H9 (cell line): ENCODE data around the gene TRMT44. TPM values are rescaled to one million over a fixed set of nuclear protein-coding genes. Genes with fewer than 3 reads are reported as not detected.

Source experiments
- DNase-seq: peaks from one replicate; pipeline ENCODE4 v3.0.0-alpha.2; 2017
- H2AFZ ChIP-seq: one replicate; pipeline ENCODE4 v1.6.1; 2013; ENCODE audit warnings: mild to moderate bottlenecking, low read length, control low read depth, moderate library complexity
- H2AK5ac ChIP-seq: 2 replicates; pipeline ENCODE4 v1.6.1; 2013; ENCODE audit warnings: low read length, control low read depth, mixed read lengths; ENCODE audit not compliant: insufficient read length
- H2BK120ac ChIP-seq: one replicate; pipeline ENCODE4 v1.6.1; 2013; ENCODE audit warnings: low read depth, mild to moderate bottlenecking, low read length, control low read depth, inconsistent platforms; ENCODE audit not compliant: poor library complexity, severe bottlenecking
- H2BK12ac ChIP-seq: 2 replicates; pipeline ENCODE4 v1.6.1; 2013; ENCODE audit warnings: low read length, control low read depth, mixed read lengths, low read depth; ENCODE audit not compliant: insufficient read length
- H2BK15ac ChIP-seq: 2 replicates; pipeline ENCODE4 v1.6.1; 2013; ENCODE audit warnings: low read depth, low read length, control low read depth
- H2BK20ac ChIP-seq: one replicate; pipeline ENCODE4 v1.6.1; 2013; ENCODE audit warnings: low read depth, mild to moderate bottlenecking, low read length, control low read depth, inconsistent platforms; ENCODE audit not compliant: poor library complexity, severe bottlenecking
- H2BK5ac ChIP-seq: 2 replicates; pipeline ENCODE4 v1.6.1; 2013; ENCODE audit warnings: low read length, control low read depth, mixed read lengths; ENCODE audit not compliant: insufficient read length
- H3K14ac ChIP-seq: 2 replicates; pipeline ENCODE4 v1.6.1; 2013; ENCODE audit warnings: low read length, control low read depth; ENCODE audit not compliant: insufficient read depth
- H3K18ac ChIP-seq: 2 replicates; pipeline ENCODE4 v1.6.1; 2013; ENCODE audit warnings: low read depth, mild to moderate bottlenecking, mixed read lengths, low read length, control low read depth; ENCODE audit not compliant: insufficient read length
- H3K23ac ChIP-seq: 2 replicates; pipeline ENCODE4 v1.6.1; 2013; ENCODE audit warnings: low read length, control low read depth, mixed read lengths, low read depth; ENCODE audit not compliant: insufficient read length
- H3K23me2 ChIP-seq: 2 replicates; pipeline ENCODE4 v1.6.1; 2013; ENCODE audit warnings: low read depth, mild to moderate bottlenecking, mixed read lengths, low read length, control low read depth; ENCODE audit not compliant: insufficient read length, poor library complexity, severe bottlenecking
- H3K27ac ChIP-seq: 2 replicates; pipeline ENCODE4 v1.5.1; 2013; ENCODE audit warnings: low read length, control low read depth, mixed read lengths, low read depth; ENCODE audit not compliant: insufficient read length
- H3K27me3 ChIP-seq: 2 replicates; pipeline ENCODE4 v1.6.1; 2013; ENCODE audit warnings: low read length, control low read depth, inconsistent platforms; ENCODE audit not compliant: insufficient read depth
- H3K4ac ChIP-seq: 2 replicates; pipeline ENCODE4 v1.6.1; 2013; ENCODE audit warnings: low read depth, mild to moderate bottlenecking, control low read depth, inconsistent platforms, low read length, moderate library complexity
- H3K4me1 ChIP-seq: 2 replicates; pipeline ENCODE4 v1.6.1; 2013; ENCODE audit warnings: low read length, control low read depth, inconsistent platforms; ENCODE audit not compliant: insufficient read depth
- H3K4me2 ChIP-seq: 2 replicates; pipeline ENCODE4 v1.6.1; 2013; ENCODE audit warnings: low read length, control low read depth, mixed read lengths; ENCODE audit not compliant: insufficient read length, insufficient read depth
- H3K56ac ChIP-seq: 2 replicates; pipeline ENCODE4 v1.6.1; 2013; ENCODE audit warnings: low read depth, mild to moderate bottlenecking, mixed read lengths, low read length, control low read depth; ENCODE audit not compliant: insufficient read length
- H3K79me1 ChIP-seq: 2 replicates; pipeline ENCODE4 v1.6.1; 2013; ENCODE audit warnings: low read depth, mild to moderate bottlenecking, moderate library complexity, low read length, control low read depth, inconsistent platforms; ENCODE audit not compliant: insufficient read depth, poor library complexity, severe bottlenecking
- H3K79me2 ChIP-seq: 2 replicates; pipeline ENCODE4 v1.6.1; 2013; ENCODE audit warnings: low read length, control low read depth, inconsistent platforms; ENCODE audit not compliant: insufficient read depth
- H3K9ac ChIP-seq: 2 replicates; pipeline ENCODE4 v1.6.1; 2013; ENCODE audit warnings: low read length, control low read depth, mixed read lengths; ENCODE audit not compliant: insufficient read length; ENCODE audit errors: extremely low read depth
- H3K9me3 ChIP-seq: one replicate; pipeline ENCODE4 v1.6.1; 2013; ENCODE audit warnings: low read depth, low read length, inconsistent platforms; ENCODE audit not compliant: control insufficient read depth
- H3T11ph ChIP-seq: one replicate; pipeline ENCODE4 v1.6.1; 2013; ENCODE audit warnings: mild to moderate bottlenecking, low read length, control low read depth, inconsistent platforms
- H4K20me1 ChIP-seq: one replicate; pipeline ENCODE4 v1.6.1; 2013; ENCODE audit not compliant: control insufficient read depth, insufficient read length, insufficient read depth
- H4K5ac ChIP-seq: 2 replicates; pipeline ENCODE4 v1.6.1; 2013; ENCODE audit warnings: low read depth, mild to moderate bottlenecking, mixed read lengths, low read length, control low read depth; ENCODE audit not compliant: insufficient read length
- H4K8ac ChIP-seq: replicated peaks from 2 replicates; pipeline ENCODE4 v1.6.1; 2013; ENCODE audit warnings: low read length, control low read depth, mixed read lengths, low read depth; ENCODE audit not compliant: insufficient read length
- H4K91ac ChIP-seq: 2 replicates; pipeline ENCODE4 v1.6.1; 2013; ENCODE audit warnings: low read depth, mild to moderate bottlenecking, moderate library complexity, mixed read lengths, low read length, control low read depth; ENCODE audit not compliant: insufficient read length
- H3K27ac Mint-ChIP-seq, 3 experiments: 2 replicates in 2 of 3; 3 replicates in 1 of 3; pipeline ENCODE4 v1.8.0; 2020 to 2021; ENCODE audit warnings: mixed read lengths in 3 of 3, mild to moderate bottlenecking in 1 of 3, moderate library complexity in 1 of 3
- H3K27me3 Mint-ChIP-seq: 2 replicates; pipeline ENCODE4 v1.8.0; 2021; ENCODE audit warnings: low read depth, mild to moderate bottlenecking, moderate library complexity, mixed read lengths
- H3K36me3 Mint-ChIP-seq, 3 experiments: 2 replicates in 2 of 3; 3 replicates in 1 of 3; pipeline ENCODE4 v1.8.0; 2020 to 2021; ENCODE audit warnings: low read depth in 3 of 3, mixed read lengths in 3 of 3; ENCODE audit not compliant: insufficient read depth in 1 of 3
- H3K4me1 Mint-ChIP-seq, 2 experiments: 2 replicates each; pipeline ENCODE4 v1.8.0; 2020; ENCODE audit warnings: mixed read lengths in 2 of 2
- H3K4me3 Mint-ChIP-seq, 2 experiments: 2 replicates in 1 of 2; 3 replicates in 1 of 2; pipeline ENCODE4 v1.8.0; 2020 to 2021; ENCODE audit warnings: mild to moderate bottlenecking in 2 of 2, mixed read lengths in 2 of 2, moderate library complexity in 1 of 2
- H3K9me3 Mint-ChIP-seq, 2 experiments: 2 replicates in 1 of 2; 3 replicates in 1 of 2; pipeline ENCODE4 v1.8.0; 2020; ENCODE audit warnings: mild to moderate bottlenecking in 2 of 2, mixed read lengths in 2 of 2, moderate library complexity in 1 of 2
- WGBS: extraction: QIAGEN DNeasy Blood & Tissue Kit; methylation state at CpG from one replicate; pipeline ENCODE4 v1.1.7; 2013; ENCODE audit warnings: missing lambda C conversion rate, low lambda C conversion rate, mixed read lengths; ENCODE audit not compliant: insufficient read length; ENCODE audit errors: extremely low coverage; 5-methylcytosine and 5-hydroxymethylcytosine counted together
- total RNA-seq: library from RNA; stranded (reverse); gene quantifications from 2 replicates; pipeline ENCODE4 v1.2.1, GENCODE V29; 2021
- TF ChIP-seq, protein P1 (sequence below): fragments of 200-600 bp; sonication (generic); conservative IDR thresholded peaks from 3 replicates; pipeline ENCODE4 v1.8.0; 2021; ENCODE audit warnings: antibody characterized with exemption, mild to moderate bottlenecking

The TRMT44 gene
- total RNA-seq, 1 experiment from 2014 or later: 22.8 TPM

DNA sequence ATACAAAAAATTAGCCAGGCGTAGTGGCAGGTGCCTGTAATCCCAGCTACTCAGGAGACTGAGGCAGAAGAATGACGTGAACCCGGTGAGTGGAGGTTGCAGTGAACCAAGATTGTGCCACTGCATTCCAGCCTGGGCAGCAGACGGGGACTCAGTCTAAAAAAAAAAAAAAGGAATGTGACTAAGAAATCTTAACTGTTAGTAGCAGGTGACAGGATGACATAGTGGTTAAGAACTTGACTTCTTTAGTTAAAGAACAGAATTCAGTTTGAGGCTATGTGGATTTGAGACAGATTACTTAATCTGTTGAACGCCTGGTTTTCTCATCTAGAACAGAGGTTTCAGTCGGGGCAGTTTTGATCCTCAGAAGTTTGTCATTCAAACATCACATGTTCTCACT is 3.2 kb downstream of the TRMT44 start:
- Histone ChIP-seq H3K9ac (no peak overlapping the region), H2BK20ac (no peak overlapping the region), H3K14ac (no peak overlapping the region), H3K9me3 (no peaks in the 10 kb centered on the region), H4K91ac (no peak overlapping the region), H3K23me2 (peaks cover 6% of the 10 kb centered on the region), H2BK12ac (no peak overlapping the region), H3K79me2 (peaks cover 18% of the 10 kb centered on the region; the same call in 1 of the 2 replicates), H4K20me1 (no peaks in the 10 kb centered on the region), H4K8ac (no peak overlapping the region), H3K56ac (no peak overlapping the region), H3K4ac (no peak overlapping the region), H3K23ac (no peak overlapping the region), H2AFZ (no peak overlapping the region), H3K79me1 (peaks cover 6% of the 10 kb centered on the region), H2BK120ac (no peak overlapping the region), H3K27ac (no peak overlapping the region), H3K4me1 (peaks cover 5% of the 10 kb centered on the region; the same call in 1 of the 2 replicates), H4K5ac (no peak overlapping the region), H3K18ac (no peak overlapping the region), H2BK5ac (no peak overlapping the region), H3K27me3 (no peaks in the 10 kb centered on the region), H2AK5ac (no peak overlapping the region), H3T11ph (no peak overlapping the region), H2BK15ac (no peak overlapping the region), H3K4me2 (no peak overlapping the region)
- H3K4me3 Mint-ChIP-seq: no peak overlapping the region
- H3K9me3 Mint-ChIP-seq: peaks cover 14 to 15% of the 10 kb centered on the region in 2 experiments
- H3K36me3 Mint-ChIP-seq: peaks cover 9 to 24% (median 11%) of the 10 kb centered on the region in 3 experiments
- TF ChIP-seq, protein P1, sequence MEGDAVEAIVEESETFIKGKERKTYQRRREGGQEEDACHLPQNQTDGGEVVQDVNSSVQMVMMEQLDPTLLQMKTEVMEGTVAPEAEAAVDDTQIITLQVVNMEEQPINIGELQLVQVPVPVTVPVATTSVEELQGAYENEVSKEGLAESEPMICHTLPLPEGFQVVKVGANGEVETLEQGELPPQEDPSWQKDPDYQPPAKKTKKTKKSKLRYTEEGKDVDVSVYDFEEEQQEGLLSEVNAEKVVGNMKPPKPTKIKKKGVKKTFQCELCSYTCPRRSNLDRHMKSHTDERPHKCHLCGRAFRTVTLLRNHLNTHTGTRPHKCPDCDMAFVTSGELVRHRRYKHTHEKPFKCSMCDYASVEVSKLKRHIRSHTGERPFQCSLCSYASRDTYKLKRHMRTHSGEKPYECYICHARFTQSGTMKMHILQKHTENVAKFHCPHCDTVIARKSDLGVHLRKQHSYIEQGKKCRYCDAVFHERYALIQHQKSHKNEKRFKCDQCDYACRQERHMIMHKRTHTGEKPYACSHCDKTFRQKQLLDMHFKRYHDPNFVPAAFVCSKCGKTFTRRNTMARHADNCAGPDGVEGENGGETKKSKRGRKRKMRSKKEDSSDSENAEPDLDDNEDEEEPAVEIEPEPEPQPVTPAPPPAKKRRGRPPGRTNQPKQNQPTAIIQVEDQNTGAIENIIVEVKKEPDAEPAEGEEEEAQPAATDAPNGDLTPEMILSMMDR: no peak
- H3K4me1 Mint-ChIP-seq: peaks cover 23 to 24% of the 10 kb centered on the region in 2 experiments
- no peaks in the 10 kb centered on the region for H3K27me3 Mint-ChIP-seq
- no peak for DNase-seq
- WGBS: no CpG with 5 or more reads among the region's 6 CpGs
- H3K27ac Mint-ChIP-seq: no peak overlapping the region
